B cell (primary cell): ENCODE measurements around the gene ERC2.

Source experiments
- CTCF ChIP-seq: fragments of 200-600 bp; IDR thresholded peaks from one replicate; pipeline ENCODE4 v1.8.0; 2022; ENCODE audit warnings: antibody characterized with exemption, mild to moderate bottlenecking
- EZH2 ChIP-seq: IDR thresholded peaks from 2 replicates; pipeline ENCODE4 v1.6.1; 2012; ENCODE audit warnings: borderline replicate concordance, low read depth, mild to moderate bottlenecking, moderate library complexity, low read length; ENCODE audit not compliant: insufficient read depth, poor library complexity, severe bottlenecking

- TF ChIP-seq CTCF (no peak), EZH2 (no peak)
These were observed 343.7 kb downstream of the ERC2 start for GRCh38 chr3:56124546-56124945.
